ENCODE data around the gene USP34.

The USP34 gene

DNA sequence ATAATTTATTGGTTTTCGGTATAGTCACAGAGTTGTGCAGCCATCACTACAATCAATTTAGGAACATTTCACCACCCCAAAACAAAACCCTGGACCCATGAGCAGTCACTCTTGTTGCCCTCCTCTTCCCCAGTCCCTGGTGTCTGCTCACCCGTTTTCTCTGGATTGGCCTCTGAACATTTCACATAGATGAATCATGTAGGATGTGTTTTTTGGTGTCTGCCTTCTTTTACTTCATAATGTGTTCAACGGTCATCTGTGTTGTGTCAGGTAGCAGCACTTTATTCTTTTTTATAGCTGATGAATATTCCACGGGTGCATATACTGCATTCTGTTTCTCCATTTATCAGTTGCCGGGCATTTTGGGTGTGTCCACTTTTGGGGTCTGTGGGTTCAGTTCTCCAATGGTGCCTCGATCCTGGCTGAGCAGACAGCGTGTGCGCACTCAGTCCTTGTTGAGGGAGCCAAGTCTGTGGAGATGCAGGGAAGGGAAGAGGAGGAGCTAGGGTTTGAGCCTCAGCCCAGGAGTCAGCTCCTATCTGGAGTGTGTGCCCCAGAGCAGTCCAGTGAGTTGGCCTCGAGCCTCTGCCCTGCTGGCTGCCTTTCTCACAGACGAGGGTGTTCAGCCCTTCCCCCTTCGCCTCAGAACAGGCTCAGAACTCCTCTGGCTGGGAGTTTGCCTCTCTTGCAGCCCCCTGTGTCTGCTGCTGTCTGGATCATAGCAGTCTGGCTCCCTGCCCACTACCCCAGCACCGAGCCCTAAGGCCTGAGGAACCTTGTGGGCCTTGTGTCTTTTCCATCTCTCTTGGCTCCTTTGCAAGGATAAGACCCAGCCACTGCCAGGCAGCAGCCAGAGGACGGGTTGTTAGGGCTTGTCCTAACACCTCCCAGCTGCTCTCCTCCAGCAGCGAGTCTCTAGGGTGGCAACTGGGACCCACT lies 290.9 kb downstream of the USP34 start:
- TF ChIP-seq GATA3 (IDR thresholded peaks at IDR 0.05; ENCODE audit: low read depth, low read length) (no peak), GATA2 (IDR thresholded peaks at IDR 0.05; ENCODE audit: low read depth, low read length) (no peak)

DNA sequence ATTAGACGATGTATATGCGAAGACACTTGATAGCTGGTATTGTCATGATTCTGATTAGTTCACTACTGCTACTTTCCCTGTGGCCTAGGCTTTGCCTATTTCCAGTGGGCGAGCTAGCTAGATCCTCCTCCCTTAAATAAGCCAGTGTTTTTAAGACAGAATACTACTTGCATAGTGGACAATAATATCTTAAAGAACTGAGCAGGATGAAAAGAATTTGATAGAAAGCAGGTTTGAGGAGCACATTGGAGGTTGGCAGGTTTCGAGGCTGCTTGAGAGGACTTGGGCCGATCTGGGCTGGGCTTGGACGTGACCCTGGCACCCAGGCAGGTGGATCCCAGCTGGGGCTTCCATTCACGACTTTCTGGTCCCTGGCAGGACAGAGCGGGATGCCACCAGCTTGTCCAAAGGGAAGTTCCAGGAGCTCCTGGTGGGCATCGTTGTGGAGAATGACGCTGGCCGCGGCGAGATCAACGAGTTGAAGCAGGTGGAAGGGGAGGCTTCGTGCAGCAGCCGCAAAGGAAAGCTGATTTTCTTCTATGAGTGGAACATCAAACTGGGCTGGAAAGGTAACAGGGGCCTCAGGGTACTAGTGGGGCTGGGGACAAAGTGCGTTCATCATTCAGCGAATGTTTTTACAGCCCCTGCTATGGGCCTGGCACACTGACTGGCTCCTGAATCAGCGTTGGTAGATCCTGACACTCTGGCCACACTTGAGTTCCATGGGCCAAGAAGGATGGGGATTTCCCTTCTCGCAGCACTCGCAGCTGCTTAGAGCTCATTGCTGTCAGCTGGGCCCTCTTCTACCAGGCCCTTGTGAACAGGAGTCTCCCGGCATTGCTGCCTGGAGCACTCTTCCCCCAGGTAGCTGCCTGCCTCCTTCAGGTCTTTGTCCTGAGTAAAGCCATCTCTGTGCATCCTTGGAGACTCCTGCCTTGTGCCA lies 292.0 kb downstream of the USP34 start:
- TF ChIP-seq GATA2 (IDR thresholded peaks at IDR 0.05; ENCODE audit: low read depth, low read length): no peak
- TF ChIP-seq GATA3 (IDR thresholded peaks at IDR 0.05; ENCODE audit: low read depth, low read length): no peak

DNA sequence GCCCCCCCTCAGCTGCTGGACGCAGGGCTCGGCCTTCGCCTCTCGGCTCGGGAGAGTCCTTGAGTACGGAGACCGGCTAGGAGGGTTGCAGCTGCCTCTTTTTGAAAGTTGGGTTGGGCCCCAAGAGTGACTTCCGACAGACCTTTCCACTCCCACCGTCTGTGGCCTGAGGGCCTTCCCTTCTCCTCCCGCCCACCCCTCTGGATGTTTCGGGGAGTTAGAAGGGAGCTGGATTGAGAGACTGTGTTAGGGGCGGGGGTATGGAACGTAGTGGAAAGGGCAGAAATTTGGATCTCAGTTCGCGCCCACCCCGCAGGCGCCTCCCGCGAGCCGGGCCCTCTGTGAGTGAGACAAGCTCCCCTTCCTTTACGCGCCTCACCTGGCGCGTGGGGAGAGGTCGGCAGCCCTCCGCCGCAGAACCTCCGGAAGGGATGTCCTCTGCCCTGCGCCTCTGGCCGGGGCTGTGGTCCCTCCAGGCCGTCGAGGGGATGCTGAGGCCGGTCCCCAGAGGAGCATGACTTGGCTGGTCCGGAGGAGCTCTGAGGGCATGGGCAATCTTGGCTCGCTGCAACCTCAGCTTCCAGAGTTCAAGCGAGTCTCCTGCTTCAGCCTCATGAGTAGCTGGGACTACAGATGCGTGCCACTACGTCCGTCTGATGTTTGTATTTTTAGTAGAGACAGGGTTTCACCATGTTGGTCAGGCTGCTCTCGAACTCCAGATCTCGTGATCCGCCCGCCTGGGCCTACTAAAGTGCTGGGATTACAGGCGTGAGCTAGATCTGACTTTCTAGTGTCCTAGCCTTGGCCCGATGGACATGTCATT lies 292.9 kb downstream of the USP34 start:
- TF ChIP-seq GATA2 (IDR thresholded peaks at IDR 0.05; ENCODE audit: low read depth, low read length) (no peak), GATA3 (IDR thresholded peaks at IDR 0.05; ENCODE audit: low read depth, low read length) (no peak)

DNA sequence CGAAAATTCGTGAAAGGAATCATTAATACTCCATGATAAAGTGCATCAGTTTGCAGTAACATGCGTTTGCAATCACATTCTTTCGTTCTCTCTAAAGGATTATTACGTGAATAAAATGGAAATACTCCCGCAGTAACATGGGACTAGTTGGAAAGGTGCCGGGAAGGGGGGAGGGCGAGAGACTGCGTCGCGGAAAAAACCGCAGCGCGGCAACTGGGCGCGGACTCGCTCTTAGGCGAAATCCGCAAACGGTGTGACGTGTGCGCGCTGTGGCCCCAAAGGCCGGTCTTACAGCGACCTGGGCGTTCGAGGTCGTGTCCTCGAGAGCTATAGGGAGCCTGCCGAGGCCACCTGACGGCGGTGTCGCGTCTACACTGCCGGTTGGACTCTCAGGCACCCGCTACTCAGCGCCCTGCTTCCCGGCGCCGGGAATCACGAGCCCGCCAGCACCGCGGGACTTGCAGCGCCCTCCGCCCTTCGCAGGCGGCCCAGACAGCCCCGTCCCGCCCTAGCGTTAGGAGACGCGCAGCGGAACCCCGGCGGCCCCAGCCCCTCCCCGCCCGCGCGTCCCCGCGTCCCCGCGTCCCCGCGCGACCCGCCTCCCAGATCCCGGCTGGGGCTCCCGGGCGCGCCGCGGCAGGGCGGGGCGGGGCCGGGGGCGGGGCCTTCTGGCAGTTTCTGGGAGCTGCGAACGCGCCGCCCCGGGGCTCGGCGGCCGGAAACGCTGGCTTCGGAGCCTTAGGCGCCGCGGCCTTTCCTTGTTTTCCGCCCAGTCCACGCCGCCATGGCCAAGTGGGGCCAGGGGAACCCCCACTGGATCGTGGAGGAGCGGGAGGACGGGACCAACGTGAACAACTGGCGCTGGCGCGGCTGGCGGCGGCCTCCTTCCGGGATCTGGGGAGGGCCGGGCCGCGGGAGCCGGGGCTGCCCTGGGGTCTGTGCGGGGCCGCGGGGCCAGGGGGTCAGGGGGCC lies 293.8 kb downstream of the USP34 start:
- no peak for TF ChIP-seq GATA3 (IDR thresholded peaks at IDR 0.05; ENCODE audit: low read depth, low read length)
- TF ChIP-seq GATA2 (IDR thresholded peaks at IDR 0.05; ENCODE audit: low read depth, low read length): no peak

DNA sequence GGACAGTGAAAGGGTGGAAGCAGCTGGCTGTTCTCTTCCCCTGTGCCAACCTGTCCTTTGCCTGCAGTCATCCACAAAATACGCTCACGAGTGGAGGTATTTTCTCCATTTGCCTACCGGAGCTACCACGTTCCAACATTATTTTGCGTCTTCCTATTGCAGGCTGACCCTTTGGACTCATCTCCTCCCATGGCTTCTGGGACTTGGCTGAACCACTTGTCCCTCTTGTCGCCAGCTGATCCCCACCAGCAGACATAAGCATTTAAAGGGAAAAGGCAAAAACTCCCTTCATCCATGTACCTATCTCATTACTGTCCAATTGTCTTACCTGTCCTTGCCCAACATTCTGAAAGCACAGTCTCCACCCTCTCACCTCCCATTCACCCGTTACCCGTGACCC lies 295.9 kb downstream of the USP34 start:
- no peak for TF ChIP-seq GATA2 (IDR thresholded peaks at IDR 0.05; ENCODE audit: low read depth, low read length)
- no peak for TF ChIP-seq GATA3 (IDR thresholded peaks at IDR 0.05; ENCODE audit: low read depth, low read length)

DNA sequence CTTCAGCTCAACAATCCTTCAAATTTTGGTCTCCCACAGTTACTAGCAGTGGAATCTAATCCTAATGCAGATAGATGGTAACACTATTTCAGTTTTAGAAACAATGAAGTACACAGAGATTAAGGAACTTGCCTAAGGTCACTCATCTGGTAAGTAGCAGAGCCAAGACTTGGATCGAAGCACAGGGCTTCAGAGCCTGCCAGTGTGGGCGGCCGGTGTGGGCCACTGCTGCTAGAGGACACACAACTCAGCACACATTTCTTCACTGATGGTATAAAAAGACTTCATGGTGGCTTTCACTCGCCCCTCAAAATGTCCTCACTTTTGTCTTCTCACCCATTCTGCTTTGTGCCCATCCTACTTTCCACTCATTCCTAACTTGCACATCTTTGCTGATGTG lies 297.8 kb downstream of the USP34 start:
- TF ChIP-seq GATA2 (IDR thresholded peaks at IDR 0.05; ENCODE audit: low read depth, low read length) (no peak), GATA3 (IDR thresholded peaks at IDR 0.05; ENCODE audit: low read depth, low read length) (no peak)

DNA sequence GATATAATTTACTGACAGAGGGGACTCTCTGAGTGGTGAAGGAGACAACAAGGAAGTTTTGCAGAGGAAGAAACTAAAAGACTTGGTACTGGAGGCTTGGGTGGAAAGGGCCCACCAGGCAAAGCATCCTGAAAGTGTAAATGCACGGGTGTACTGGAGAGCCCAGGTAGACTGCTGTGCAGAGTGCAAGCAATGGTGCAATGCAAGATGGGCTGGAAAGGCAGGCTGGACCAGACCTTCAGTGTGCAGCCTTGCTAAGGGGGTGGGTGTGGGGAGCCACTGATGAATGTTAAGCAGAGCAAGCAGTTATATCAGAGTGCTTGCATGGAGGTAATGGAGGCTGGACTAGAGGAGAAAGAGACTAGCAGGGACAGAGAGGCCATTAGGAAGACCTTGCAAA lies 298.2 kb downstream of the USP34 start:
- TF ChIP-seq GATA2 (IDR thresholded peaks at IDR 0.05; ENCODE audit: low read depth, low read length) (no peak), GATA3 (IDR thresholded peaks at IDR 0.05; ENCODE audit: low read depth, low read length) (no peak)

DNA sequence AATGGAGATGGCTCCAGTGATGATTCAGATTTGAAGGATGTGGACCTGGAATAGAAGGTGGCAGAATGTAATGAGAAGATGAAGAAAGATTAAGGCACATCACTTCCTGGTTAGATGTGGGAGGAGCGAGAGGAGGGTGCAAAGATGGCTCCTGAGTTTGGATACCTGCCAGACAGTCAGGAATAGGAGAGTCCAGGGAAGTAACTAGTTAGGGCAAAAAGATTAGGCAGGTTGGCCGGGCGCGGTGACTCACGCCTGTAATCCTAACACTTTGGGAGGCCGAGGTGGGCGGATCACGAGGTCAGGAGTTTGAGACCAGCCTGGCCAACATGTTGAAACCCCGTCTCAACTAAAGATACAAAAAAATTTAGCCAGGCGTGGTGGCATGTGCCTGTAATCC lies 303.3 kb downstream of the USP34 start:
- TF ChIP-seq GATA2 (IDR thresholded peaks at IDR 0.05; ENCODE audit: low read depth, low read length) (no peak), GATA3 (IDR thresholded peaks at IDR 0.05; ENCODE audit: low read depth, low read length) (no peak)

DNA sequence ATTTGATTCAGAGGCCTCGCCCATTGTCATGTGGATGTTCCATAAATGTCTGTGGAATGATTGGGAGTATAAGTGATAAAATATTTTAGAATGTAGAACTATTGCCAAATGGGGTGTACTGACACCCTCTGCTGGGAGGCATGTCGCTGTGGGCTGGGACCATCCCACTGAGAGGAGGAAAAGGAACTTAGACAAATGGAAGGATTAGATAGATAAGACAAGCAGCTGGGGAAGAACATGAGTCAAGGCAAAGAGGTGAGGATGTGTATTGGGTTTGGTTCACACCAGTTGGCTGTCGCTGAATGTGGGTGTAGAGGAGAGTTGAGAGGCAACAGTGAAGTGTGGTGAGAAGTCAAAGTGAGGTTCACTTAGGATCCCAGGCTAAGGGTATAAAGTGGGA lies 304.9 kb downstream of the USP34 start:
- TF ChIP-seq GATA3 (IDR thresholded peaks at IDR 0.05; ENCODE audit: low read depth, low read length): no peak
- TF ChIP-seq GATA2 (IDR thresholded peaks at IDR 0.05; ENCODE audit: low read depth, low read length): no peak

DNA sequence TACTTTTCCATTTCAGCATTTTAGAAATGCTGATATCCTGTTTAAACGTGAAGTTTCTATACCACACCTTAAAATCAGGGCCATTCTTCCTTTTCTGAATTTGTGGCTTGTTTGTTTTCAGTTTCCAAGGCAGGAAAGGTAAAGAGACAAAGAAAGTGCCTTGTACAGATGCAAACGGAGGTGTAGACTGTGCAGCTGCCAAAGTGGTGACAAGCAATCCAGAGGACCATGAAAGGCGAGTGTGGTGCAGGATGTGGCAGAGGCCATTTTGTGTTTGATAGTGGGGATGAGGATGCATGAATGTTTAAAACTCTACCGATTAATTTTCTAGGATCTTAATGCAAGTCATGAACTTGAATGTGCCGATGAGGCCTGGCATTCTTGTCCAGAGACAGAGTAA lies 308.2 kb downstream of the USP34 start:
- no peak for TF ChIP-seq GATA2 (IDR thresholded peaks at IDR 0.05; ENCODE audit: low read depth, low read length)
- no peak for TF ChIP-seq GATA3 (IDR thresholded peaks at IDR 0.05; ENCODE audit: low read depth, low read length)

DNA sequence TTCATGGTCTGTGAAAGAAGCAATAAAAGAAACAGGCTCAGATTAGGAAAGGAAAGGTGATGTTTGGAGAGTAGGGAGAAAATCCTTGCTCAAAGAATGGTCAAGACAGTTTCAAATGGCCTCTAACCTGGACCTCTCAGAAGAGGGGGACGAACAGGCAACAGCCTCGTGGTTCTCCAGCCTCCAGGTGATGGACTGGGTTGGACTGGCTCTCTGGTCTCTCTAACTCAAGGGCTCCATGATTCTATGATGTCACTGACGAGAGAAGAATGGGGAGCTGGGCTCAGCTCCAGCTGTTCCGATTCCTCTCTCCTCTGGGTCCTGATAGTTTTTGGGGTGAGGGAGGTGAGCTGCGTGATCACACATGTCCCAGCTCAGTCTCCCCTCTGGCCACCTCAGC lies 309.0 kb downstream of the USP34 start, which contains the start of gene C2orf74:
C2orf74 (plus strand) TSS at position 301 of the 400 bp plus-strand sequence. CDS start 327 bp downstream, outside the sequence.
- TF ChIP-seq GATA3 (IDR thresholded peaks at IDR 0.05; ENCODE audit: low read depth, low read length) (no peak), GATA2 (IDR thresholded peaks at IDR 0.05; ENCODE audit: low read depth, low read length) (no peak)

DNA sequence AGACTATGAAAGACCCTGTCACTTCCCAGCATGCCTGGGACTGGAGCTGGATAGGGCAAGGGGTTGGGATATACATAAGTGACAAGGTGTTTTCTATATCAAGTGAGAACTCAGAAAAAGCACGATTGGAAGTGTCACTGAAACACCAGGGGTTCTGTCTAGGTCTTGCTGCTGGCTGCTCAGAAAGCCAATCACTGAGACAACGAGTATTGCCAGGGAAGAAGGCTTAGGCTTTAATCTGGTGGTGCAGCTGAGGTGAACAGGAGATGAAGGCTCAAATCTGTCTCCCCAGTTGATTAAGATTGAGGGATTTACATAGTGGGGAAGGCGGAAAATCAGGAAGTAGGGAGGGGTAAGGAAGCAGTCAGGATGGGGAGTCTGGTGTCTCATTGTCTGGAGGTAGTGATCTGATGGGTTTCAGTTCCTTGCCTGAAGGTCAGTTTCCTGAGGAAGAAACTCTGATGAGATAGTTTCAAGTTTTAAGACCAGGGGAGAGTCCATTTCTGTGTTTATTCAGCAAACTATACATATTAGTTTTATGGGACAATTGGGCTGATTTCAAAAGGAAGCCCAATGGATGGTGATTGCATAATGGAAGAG lies 312.4 kb downstream of the USP34 start:
- TF ChIP-seq GATA3 (IDR thresholded peaks at IDR 0.05; ENCODE audit: low read depth, low read length) (no peak), GATA2 (IDR thresholded peaks at IDR 0.05; ENCODE audit: low read depth, low read length) (no peak)

Data from SH-SY5Y (cell line).